ENCODE results near the gene IGF2R. TPM values are rescaled to one million over a fixed set of nuclear protein-coding genes. Genes with fewer than 3 reads are reported as not detected.

Gene IGF2R
- total RNA-seq, 4 donors from 2014 or later, result 38.2 to 56.1 (median 52.0) TPM

DNA sequence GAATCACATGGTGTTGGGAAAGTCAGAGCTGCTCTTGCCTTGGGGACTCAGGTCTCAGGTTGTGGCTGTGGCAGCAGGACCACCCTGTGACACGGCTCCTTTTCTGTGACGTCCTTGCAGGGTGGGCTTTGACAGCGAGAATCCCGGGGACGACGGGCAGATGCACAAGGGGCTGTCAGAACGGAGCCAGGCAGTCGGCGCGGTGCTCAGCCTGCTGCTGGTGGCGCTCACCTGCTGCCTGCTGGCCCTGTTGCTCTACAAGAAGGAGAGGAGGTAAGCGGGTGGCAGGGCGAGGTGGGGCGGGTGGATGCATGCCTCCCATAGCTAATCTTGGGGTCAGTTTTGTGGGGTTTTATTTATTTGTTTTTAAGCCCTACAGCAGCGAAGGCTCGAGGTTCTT is 133.5 kb downstream of the IGF2R start:
- WGBS, 2 donors, result 50 to 98% methylated on average over 2 to 7 of the region's 16 CpGs
- Histone ChIP-seq H3K9me3 (no peaks in the 10 kb centered on the region), H3K4me1 (no peaks in the 10 kb centered on the region), H3K27ac (no peak overlapping the region), H3K36me3 (peaks cover 32 to 98% (median 43%) of the 10 kb centered on the region in 3 donors), H3K27me3 (no peaks in the 10 kb centered on the region), H3K4me3 (no peak overlapping the region)
- TF ChIP-seq, protein P1, sequence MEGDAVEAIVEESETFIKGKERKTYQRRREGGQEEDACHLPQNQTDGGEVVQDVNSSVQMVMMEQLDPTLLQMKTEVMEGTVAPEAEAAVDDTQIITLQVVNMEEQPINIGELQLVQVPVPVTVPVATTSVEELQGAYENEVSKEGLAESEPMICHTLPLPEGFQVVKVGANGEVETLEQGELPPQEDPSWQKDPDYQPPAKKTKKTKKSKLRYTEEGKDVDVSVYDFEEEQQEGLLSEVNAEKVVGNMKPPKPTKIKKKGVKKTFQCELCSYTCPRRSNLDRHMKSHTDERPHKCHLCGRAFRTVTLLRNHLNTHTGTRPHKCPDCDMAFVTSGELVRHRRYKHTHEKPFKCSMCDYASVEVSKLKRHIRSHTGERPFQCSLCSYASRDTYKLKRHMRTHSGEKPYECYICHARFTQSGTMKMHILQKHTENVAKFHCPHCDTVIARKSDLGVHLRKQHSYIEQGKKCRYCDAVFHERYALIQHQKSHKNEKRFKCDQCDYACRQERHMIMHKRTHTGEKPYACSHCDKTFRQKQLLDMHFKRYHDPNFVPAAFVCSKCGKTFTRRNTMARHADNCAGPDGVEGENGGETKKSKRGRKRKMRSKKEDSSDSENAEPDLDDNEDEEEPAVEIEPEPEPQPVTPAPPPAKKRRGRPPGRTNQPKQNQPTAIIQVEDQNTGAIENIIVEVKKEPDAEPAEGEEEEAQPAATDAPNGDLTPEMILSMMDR (IDR thresholded peaks at IDR 0.05), result no peak
- no peak for TF ChIP-seq POLR2A (IDR thresholded peaks at IDR 0.05)
- no peak for DNase-seq
- intact Hi-C loops (cut with DNase I), result no loop called here

DNA sequence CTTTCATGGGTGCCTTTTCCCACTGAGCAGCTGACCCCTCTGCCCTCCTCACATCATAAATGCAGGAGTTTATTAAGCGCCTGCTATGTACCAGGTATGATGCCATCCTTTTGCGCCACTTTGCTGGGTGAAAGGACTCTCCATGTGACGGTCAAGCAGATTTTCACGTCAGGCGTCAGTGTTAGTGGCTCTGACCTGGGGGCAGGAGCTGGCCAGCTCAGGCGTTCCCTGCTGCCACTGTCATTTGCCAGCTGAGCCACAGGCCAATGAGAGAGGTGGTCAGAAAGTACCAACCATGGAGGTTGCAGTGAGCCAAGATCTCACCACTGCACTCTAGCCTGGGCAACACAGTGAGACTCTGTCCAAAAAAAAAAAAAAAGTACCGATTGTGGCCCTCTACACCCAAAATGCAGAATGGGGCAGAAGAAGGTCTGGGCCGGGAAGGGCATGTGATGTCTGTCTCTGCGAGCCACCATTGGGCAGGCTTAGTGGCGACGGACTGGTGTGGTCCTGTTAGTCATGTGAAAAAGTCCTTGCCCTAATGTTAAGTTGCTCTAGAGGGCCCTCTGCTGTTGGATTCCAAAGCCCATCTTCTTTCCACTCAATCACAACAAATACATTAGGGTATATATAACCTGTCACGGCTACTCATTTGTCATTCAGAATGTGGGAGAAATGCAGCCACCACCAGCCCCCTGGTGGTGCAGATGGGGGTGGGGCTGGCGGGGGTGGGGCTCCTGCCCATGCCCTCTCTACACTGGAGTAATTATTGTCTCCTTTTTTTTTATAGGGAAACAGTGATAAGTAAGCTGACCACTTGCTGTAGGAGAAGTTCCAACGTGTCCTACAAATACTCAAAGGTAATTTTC is 134.3 kb downstream of the IGF2R start:
- peaks cover 32 to 97% (median 35%) of the 10 kb centered on the region in 3 donors for H3K36me3 ChIP-seq
- H3K27me3 ChIP-seq, result no peaks in the 10 kb centered on the region
- no peak for DNase-seq
- TF ChIP-seq POLR2A (IDR thresholded peaks at IDR 0.05), result no peak
- TF ChIP-seq, protein P1 (IDR thresholded peaks at IDR 0.05), result peak in 2 of 6 experiments; percentile 24 to 37
- intact Hi-C loops (cut with DNase I), result no loop called here
- H3K4me1 ChIP-seq, result no peaks in the 10 kb centered on the region
- H3K27ac ChIP-seq, result no peak overlapping the region
- 75 to 76% methylated on average over 7 to 8 of the region's 14 CpGs for WGBS, 2 donors
- no peaks in the 10 kb centered on the region for H3K9me3 ChIP-seq
- no peak overlapping the region for H3K4me3 ChIP-seq

DNA sequence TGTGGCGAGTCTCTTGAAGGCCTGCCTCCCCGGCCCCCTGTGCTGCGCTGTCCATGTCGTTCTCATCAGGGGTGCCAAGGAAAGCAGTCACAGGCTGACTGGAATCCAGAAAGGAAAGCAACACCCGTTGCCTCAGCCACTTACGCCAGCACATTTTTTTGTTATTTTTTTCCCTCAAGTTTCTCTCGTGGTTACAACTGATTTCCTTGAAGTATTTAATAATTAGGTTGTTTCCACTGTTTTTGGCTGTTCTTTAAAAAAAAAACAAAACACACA is 134.9 kb downstream of the IGF2R start:
- H3K27ac ChIP-seq, result no peak overlapping the region
- 83 to 88% methylated on average over 7 of the region's 7 CpGs for WGBS, 2 donors
- H3K4me3 ChIP-seq, result no peak overlapping the region
- H3K4me1 ChIP-seq, result no peaks in the 10 kb centered on the region
- intact Hi-C loops (cut with DNase I), result no loop called here
- no peaks in the 10 kb centered on the region for H3K9me3 ChIP-seq
- H3K27me3 ChIP-seq, result no peaks in the 10 kb centered on the region
- no peak for TF ChIP-seq POLR2A (IDR thresholded peaks at IDR 0.05)
- TF ChIP-seq, protein P1 (IDR thresholded peaks at IDR 0.05), result no peak
- peaks cover 31 to 97% (median 32%) of the 10 kb centered on the region in 3 donors for H3K36me3 ChIP-seq
- DNase-seq, result no peak

DNA sequence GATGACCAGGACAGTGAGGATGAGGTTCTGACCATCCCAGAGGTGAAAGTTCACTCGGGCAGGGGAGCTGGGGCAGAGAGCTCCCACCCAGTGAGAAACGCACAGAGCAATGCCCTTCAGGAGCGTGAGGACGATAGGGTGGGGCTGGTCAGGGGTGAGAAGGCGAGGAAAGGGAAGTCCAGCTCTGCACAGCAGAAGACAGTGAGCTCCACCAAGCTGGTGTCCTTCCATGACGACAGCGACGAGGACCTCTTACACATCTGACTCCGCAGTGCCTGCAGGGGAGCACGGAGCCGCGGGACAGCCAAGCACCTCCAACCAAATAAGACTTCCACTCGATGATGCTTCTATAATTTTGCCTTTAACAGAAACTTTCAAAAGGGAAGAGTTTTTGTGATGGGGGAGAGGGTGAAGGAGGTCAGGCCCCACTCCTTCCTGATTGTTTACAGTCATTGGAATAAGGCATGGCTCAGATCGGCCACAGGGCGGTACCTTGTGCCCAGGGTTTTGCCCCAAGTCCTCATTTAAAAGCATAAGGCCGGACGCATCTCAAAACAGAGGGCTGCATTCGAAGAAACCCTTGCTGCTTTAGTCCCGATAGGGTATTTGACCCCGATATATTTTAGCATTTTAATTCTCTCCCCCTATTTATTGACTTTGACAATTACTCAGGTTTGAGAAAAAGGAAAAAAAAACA is 136.1 kb downstream of the IGF2R start:
- no peak for DNase-seq
- no peaks in the 10 kb centered on the region for H3K4me1 ChIP-seq
- intact Hi-C loops (cut with DNase I), result no loop called here
- H3K9me3 ChIP-seq, result no peaks in the 10 kb centered on the region
- no peaks in the 10 kb centered on the region for H3K27me3 ChIP-seq
- WGBS, 2 donors, result 89 to 94% methylated on average over 13 to 18 of the region's 20 CpGs
- no peak overlapping the region for H3K27ac ChIP-seq
- no peak overlapping the region for H3K4me3 ChIP-seq
- TF ChIP-seq, protein P1 (IDR thresholded peaks at IDR 0.05), result no peak
- no peak for TF ChIP-seq POLR2A (IDR thresholded peaks at IDR 0.05)
- H3K36me3 ChIP-seq, result peaks cover 31 to 97% (median 32%) of the 10 kb centered on the region in 3 donors

DNA sequence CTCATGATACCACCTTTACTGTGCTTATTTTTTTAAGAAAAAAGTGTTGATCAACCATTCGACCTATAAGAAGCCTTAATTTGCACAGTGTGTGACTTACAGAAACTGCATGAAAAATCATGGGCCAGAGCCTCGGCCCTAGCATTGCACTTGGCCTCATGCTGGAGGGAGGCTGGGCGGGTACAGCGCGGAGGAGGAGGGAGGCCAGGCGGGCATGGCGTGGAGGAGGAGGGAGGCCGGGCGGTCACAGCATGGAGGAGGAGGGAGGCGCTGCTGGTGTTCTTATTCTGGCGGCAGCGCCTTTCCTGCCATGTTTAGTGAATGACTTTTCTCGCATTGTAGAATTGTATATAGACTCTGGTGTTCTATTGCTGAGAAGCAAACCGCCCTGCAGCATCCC is 137.1 kb downstream of the IGF2R start:
- intact Hi-C loops (cut with DNase I), result no loop called here
- Histone ChIP-seq H3K4me1 (no peaks in the 10 kb centered on the region), H3K27ac (no peak overlapping the region), H3K27me3 (no peaks in the 10 kb centered on the region), H3K4me3 (no peak overlapping the region), H3K36me3 (peaks cover 31 to 94% (median 32%) of the 10 kb centered on the region in 3 donors), H3K9me3 (no peaks in the 10 kb centered on the region)
- WGBS, 2 donors, result 94 to 97% methylated on average over 8 to 12 of the region's 14 CpGs
- no peak for TF ChIP-seq POLR2A (IDR thresholded peaks at IDR 0.05)
- TF ChIP-seq, protein P1 (IDR thresholded peaks at IDR 0.05), result no peak
- no peak for DNase-seq

Data from esophagus squamous epithelium (tissue), 5 donors.